GM12878 (cell line): ENCODE results near the gene TRAPPC2B. TPM values are rescaled to one million over a fixed set of nuclear protein-coding genes. Genes with fewer than 3 reads are reported as not detected.
A peak's percentile ranks its signal among the peaks of the same experiment; 100 is the strongest.

Experiments
- BCL3 ChIP-seq: IDR thresholded peaks from 2 replicates; pipeline ENCODE4 v1.6.1; 2011; ENCODE audit warnings: borderline replicate concordance, low read depth, mild to moderate bottlenecking, moderate library complexity, low read length; ENCODE audit not compliant: insufficient read depth, poor library complexity, severe bottlenecking
- CEBPZ ChIP-seq: fragments of 150-350 bp; IDR thresholded peaks from 2 replicates; pipeline ENCODE4 v1.6.1; 2016; ENCODE audit warnings: low read depth, low read length
- CUX1 ChIP-seq: IDR thresholded peaks from 2 replicates; pipeline ENCODE4 v1.6.1; 2012; ENCODE audit warnings: improper control_type of control experiment, low read depth, low read length; ENCODE audit not compliant: insufficient replicate concordance
- EED ChIP-seq: sonication (generic); IDR thresholded peaks from 2 replicates; pipeline ENCODE4 v1.6.1; 2016; ENCODE audit warnings: antibody characterized with exemption, low read depth
- IRF5 ChIP-seq: fragments of 450-650 bp; IDR thresholded peaks from 2 replicates; pipeline ENCODE4 v1.6.1; 2017; ENCODE audit warnings: borderline replicate concordance
- NKRF ChIP-seq: fragments of 450-650 bp; conservative IDR thresholded peaks from 2 replicates; pipeline ENCODE4 v1.6.1; 2017; ENCODE audit warnings: mild to moderate bottlenecking, moderate library complexity
- RFX5 ChIP-seq: IDR thresholded peaks from 2 replicates; pipeline ENCODE4 v1.6.1; 2011; ENCODE audit warnings: low read depth, low read length, improper control_type of control experiment
- SMAD5 ChIP-seq: IDR thresholded peaks from 2 replicates; pipeline ENCODE4 v1.6.1; 2016; ENCODE audit warnings: antibody characterized with exemption, low read depth
- SMC3 ChIP-seq: IDR thresholded peaks from 2 replicates; pipeline ENCODE4 v1.6.1; 2011; ENCODE audit warnings: low read length, improper control_type of control experiment, borderline replicate concordance
- WRNIP1 ChIP-seq: IDR thresholded peaks from 2 replicates; pipeline ENCODE4 v1.6.1; 2011; ENCODE audit warnings: low read depth, low read length, improper control_type of control experiment, borderline replicate concordance
- polyA plus RNA-seq, 11 experiments: library from polyadenylated mRNA; depleted of rRNA in 4 of 11; unstranded in 6 of 11; stranded (reverse) in 5 of 11; fragments of >200 nt; fragmentation: Nextera tagmentation in 4 of 11; fragmentation: Illumina TruSeq in 1 of 11; extraction: Ambion mirVana in 4 of 11; extraction: Trizol in 1 of 11; gene quantifications; 1 replicate in 1 of 11; 2 replicates in 10 of 11; pipeline versions ENCODE4 v1.2.1 to v1.2.3, GENCODE V29; 2011 to 2016; ENCODE audit warnings: inconsistent platforms in 2 of 11, missing spikeins in 2 of 11, low read depth in 1 of 11
- total RNA-seq, 4 experiments: library from RNA; depleted of rRNA in 3 of 4; stranded (reverse); fragments of >200 nt in 3 of 4; fragmentation: Illumina TruSeq in 1 of 4; extraction: Trizol in 1 of 4; gene quantifications; 2 replicates each; pipeline versions ENCODE4 v1.2.1 to v1.2.3, GENCODE V29; 2013 to 2021
- TF ChIP-seq, protein P1 (sequence below): fragments of 450-650 bp; IDR thresholded peaks from 2 replicates; pipeline ENCODE4 v1.6.1; 2017; ENCODE audit warnings: mild to moderate bottlenecking, low read depth, inconsistent platforms; ENCODE audit not compliant: poor library complexity, severe bottlenecking

TRAPPC2B gene
- total and polyA plus RNA-seq, 10 of the 15 experiments (the other 5 are each of a cell fraction or from before 2014, with no cell fraction given), result 10.6 to 86.4 (median 25.6) TPM

DNA sequence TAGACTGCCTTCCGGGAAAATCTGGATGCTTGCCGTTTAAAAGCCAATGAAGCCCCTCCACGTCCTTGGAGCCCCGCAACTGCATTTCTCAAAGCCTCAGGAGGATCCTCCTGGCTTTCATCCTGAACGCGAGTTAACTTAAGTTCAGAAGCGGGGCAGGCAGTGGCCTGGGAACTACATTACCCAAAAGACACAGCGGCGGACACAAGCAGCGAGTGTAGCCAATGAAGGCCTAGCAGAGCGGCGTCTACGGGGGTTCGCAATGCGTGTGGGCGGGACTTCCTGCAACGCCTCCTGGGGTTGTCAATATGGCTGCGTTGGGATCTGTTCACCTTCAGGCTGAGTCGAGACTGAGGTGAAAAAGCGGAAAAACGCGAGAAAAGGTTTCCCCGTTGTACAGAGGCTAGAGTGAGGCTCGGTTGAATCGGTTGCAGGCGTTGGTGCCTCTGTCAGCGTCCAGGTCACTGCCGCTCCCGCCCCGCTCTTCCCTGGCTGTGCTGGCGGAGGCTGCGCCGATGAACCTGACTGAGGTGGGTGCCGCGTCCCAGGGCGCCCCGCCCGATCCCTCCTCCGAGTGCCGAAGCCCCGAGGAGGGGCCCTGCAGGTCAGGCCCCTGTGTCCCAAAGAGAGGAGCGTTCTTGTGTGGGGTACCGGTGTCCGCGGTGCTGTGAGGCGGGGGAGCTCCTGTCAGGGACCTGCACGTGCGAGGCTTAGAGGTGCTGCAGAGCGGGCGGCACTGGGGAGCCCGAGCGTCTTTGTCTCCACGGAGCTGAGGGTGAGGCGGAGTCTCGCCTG lies 47.7 kb downstream of the TRAPPC2B start, which contains the start of gene ZNF17 (continued):
- TF ChIP-seq CUX1, result no peak
- no peak for TF ChIP-seq IRF5
- TF ChIP-seq SMAD5, result peak; percentile 77; the same call in 1 of the 2 replicates
- no peak for TF ChIP-seq EED
- no peak for TF ChIP-seq SMC3
- no peak for TF ChIP-seq RFX5
- no peak for TF ChIP-seq BCL3
- peak; percentile 73 for TF ChIP-seq CEBPZ
- TF ChIP-seq, protein P1, sequence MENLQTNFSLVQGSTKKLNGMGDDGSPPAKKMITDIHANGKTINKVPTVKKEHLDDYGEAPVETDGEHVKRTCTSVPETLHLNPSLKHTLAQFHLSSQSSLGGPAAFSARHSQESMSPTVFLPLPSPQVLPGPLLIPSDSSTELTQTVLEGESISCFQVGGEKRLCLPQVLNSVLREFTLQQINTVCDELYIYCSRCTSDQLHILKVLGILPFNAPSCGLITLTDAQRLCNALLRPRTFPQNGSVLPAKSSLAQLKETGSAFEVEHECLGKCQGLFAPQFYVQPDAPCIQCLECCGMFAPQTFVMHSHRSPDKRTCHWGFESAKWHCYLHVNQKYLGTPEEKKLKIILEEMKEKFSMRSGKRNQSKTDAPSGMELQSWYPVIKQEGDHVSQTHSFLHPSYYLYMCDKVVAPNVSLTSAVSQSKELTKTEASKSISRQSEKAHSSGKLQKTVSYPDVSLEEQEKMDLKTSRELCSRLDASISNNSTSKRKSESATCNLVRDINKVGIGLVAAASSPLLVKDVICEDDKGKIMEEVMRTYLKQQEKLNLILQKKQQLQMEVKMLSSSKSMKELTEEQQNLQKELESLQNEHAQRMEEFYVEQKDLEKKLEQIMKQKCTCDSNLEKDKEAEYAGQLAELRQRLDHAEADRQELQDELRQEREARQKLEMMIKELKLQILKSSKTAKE, result no peak
- TF ChIP-seq WRNIP1, result no peak
- TF ChIP-seq NKRF, result peak; percentile 64
